ENCODE measurements around the gene SYT7. TPM values are rescaled to one million over a fixed set of nuclear protein-coding genes. Genes with fewer than 3 reads are reported as not detected.

SYT7 gene
- total and polyA plus RNA-seq, 2 of the 8 experiments (the other 6 are each of a cell fraction or from before 2014, with no cell fraction given): 9.6 to 10.5 TPM

DNA sequence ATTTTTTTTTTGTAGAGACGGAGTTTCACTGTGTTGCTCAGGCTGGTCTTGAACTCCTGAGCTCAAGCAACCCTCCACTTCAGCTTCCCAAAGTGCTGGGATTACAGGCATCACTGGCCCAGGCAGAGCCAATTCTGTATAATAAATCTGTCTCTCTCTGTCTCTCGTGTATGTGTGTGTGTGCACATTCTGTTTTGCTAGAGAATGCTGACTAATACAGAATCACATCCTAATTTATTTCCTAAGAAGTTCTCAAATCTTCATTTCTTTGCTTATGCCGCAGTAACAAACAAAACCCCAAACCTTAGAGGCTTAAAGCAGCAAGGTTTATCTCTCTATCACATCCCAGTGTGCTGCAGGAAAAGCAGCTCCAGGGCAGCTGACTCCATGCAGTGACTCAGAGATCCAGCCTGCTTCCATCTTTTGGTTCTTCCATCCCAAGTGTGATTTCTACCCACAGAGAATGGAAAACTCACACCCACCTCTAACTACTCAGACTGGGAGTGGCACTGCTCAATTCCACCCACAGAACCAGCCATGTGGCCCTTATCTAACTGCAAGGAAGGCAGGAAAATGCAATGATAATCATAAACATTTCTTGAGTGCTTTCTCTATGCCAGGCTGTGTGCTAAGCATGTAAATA is 107.4 kb downstream of the SYT7 start:
- H2BK5ac ChIP-seq (ENCODE audit: low read depth, low read length): no peak overlapping the region
- H2BK20ac ChIP-seq (ENCODE audit: low read length): no peak overlapping the region
- no peak overlapping the region for H4K8ac ChIP-seq (ENCODE audit: extremely low read depth, insufficient read depth, low read length)
- WGBS, 2 experiments (ENCODE audit: extremely low coverage in 1 of 2, insufficient coverage in 1 of 2, insufficient read length in 1 of 2, insufficient replicate concordance in 2 of 2, low coverage in 1 of 2, low lambda C conversion rate in 2 of 2, missing lambda C conversion rate in 1 of 2): 94% methylated on average over 3 of the region's 3 CpGs; no CpG with 5 or more reads in 1 of the 2 experiments
- H3K27ac ChIP-seq (ENCODE audit: low read depth, low read length): no peak overlapping the region
- H3K4me3 ChIP-seq (ENCODE audit: extremely low read depth in 1 of 4, insufficient read depth in 2 of 4, low read depth in 3 of 4, low read length in 4 of 4): no peak overlapping the region
- H3K4me1 ChIP-seq (replicated peaks in 1 of 4; ENCODE audit: control insufficient read depth in 3 of 4, insufficient read depth in 4 of 4, low read length in 3 of 4): peaks cover 0 to 4% (median 0%) of the 10 kb centered on the region in 4 experiments; a peak in 1 of 7 replicates
- H3K4ac ChIP-seq (replicated peaks; ENCODE audit: insufficient read length, low read depth, low read length): no peak overlapping the region
- H3K14ac ChIP-seq (ENCODE audit: insufficient read length): no peak overlapping the region
- H2AK5ac ChIP-seq (ENCODE audit: low read depth, low read length): no peak overlapping the region
- no peak overlapping the region for H2AFZ ChIP-seq (ENCODE audit: low read length)
- peaks cover 0 to 2% of the 10 kb centered on the region in 2 experiments for H4K20me1 ChIP-seq (replicated peaks in 1 of 2; ENCODE audit: control insufficient read depth in 1 of 2, insufficient read depth in 2 of 2, low read length in 2 of 2)
- H4K5ac ChIP-seq (ENCODE audit: insufficient read length, low read depth, low read length): no peak overlapping the region
- no peak overlapping the region for H3K9ac ChIP-seq (replicated peaks in 1 of 4; ENCODE audit: extremely low read depth in 1 of 4, low read depth in 3 of 4, low read length in 3 of 4)
- no peak overlapping the region for H2BK12ac ChIP-seq (ENCODE audit: low read depth, low read length)
- 0 out of 8 replicates have a peak, but pooled peaks cover 0 to 4% (median 0%) of the 10 kb centered on the region in 4 experiments for H3K36me3 ChIP-seq (ENCODE audit: control insufficient read depth in 2 of 4, insufficient read depth in 4 of 4, low read length in 3 of 4)
- H2BK15ac ChIP-seq (ENCODE audit: low read length): no peak overlapping the region
- H3K79me2 ChIP-seq (ENCODE audit: control insufficient read depth in 1 of 2, insufficient read depth in 2 of 2, low read length in 2 of 2): no peaks in the 10 kb centered on the region
- H3K4me2 ChIP-seq (ENCODE audit: insufficient read depth in 1 of 2, low read depth in 2 of 2, low read length in 2 of 2): no peak overlapping the region
- H4K91ac ChIP-seq (replicated peaks; ENCODE audit: insufficient read length, low read length): no peak overlapping the region
- FAIRE-seq (no peak), DNase-seq (ENCODE audit: low read depth in 1 of 2, low spot score in 2 of 2) (no peak)
- ChIA-PET CTCF (ENCODE audit: partially characterized antibody) (interaction anchor here (0.9 to 57.8 kb wide), 12 partner anchors 9 to 162 kb away, joined by 3 to 2106 read pairs (median 6); partner anchors contain the start of gene LRRC10B), POLR2A (ENCODE audit: partially characterized antibody) (interaction anchor here (1.4 to 1.9 kb wide), 2 partner anchors 44 to 67 kb away, joined by 3 to 5 read pairs; no protein-coding TSS in a partner anchor)
- no peak overlapping the region for H3K18ac ChIP-seq (ENCODE audit: extremely low read depth, low read length)
- H3K23me2 ChIP-seq (ENCODE audit: low read depth, low read length): no peaks in the 10 kb centered on the region
- H3K23ac ChIP-seq (ENCODE audit: insufficient read length): no peak overlapping the region
- H3K27me3 ChIP-seq (replicated peaks in 1 of 4; ENCODE audit: control insufficient read depth in 3 of 4, extremely low read depth in 1 of 4, insufficient read depth in 3 of 4, low read length in 3 of 4): no peaks in the 10 kb centered on the region
- H3K79me1 ChIP-seq (ENCODE audit: low read depth, low read length): no peaks in the 10 kb centered on the region
- H3K56ac ChIP-seq (replicated peaks; ENCODE audit: insufficient read length, low read depth, low read length): no peak overlapping the region
- no peak overlapping the region for H2BK120ac ChIP-seq (replicated peaks; ENCODE audit: low read depth, low read length)
- H3K9me3 ChIP-seq (ENCODE audit: insufficient read depth in 2 of 2, low read depth in 1 of 2, low read length in 1 of 2): no peaks in the 10 kb centered on the region
- TF ChIP-seq, protein P1, sequence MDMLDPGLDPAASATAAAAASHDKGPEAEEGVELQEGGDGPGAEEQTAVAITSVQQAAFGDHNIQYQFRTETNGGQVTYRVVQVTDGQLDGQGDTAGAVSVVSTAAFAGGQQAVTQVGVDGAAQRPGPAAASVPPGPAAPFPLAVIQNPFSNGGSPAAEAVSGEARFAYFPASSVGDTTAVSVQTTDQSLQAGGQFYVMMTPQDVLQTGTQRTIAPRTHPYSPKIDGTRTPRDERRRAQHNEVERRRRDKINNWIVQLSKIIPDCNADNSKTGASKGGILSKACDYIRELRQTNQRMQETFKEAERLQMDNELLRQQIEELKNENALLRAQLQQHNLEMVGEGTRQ (IDR thresholded peaks at IDR 0.05; ENCODE audit: low read length): no peak
- TF ChIP-seq CTBP2 (IDR thresholded peaks at IDR 0.05; ENCODE audit: borderline replicate concordance, insufficient read depth, insufficient read length, low read length): no peak
- TF ChIP-seq CBX5 (IDR thresholded peaks at IDR 0.05; ENCODE audit: low read depth, low read length): no peak
- no peak for TF ChIP-seq POU5F1 (IDR thresholded peaks at IDR 0.05; ENCODE audit: low read depth, low read length)
- no peak for TF ChIP-seq GTF2F1 (IDR thresholded peaks at IDR 0.05; ENCODE audit: borderline replicate concordance, low read depth, low read length)
- TF ChIP-seq TAF7 (optimal IDR thresholded peaks at IDR 0.05; ENCODE audit: borderline replicate concordance, low read depth, low read length): no peak
- no peak for TF ChIP-seq SP1 (IDR thresholded peaks at IDR 0.05; ENCODE audit: low read depth, low read length)
- no peak for TF ChIP-seq GABPA (IDR thresholded peaks at IDR 0.05; ENCODE audit: borderline replicate concordance, insufficient read depth, low read length)
- TF ChIP-seq RNF2 (IDR thresholded peaks at IDR 0.05; ENCODE audit: borderline replicate concordance, low read depth, low read length, missing control alignments, poor library complexity, severe bottlenecking): no peak
- no peak for TF ChIP-seq CREB1 (IDR thresholded peaks at IDR 0.05)
- TF ChIP-seq SUZ12 (IDR thresholded peaks at IDR 0.05; ENCODE audit: low read length): no peak

Data from H1 (cell line).